ENCODE measurements around the gene SPECC1.

- TF ChIP-seq GATA3 (IDR thresholded peaks at IDR 0.05; ENCODE audit: low read depth, low read length), result no peak
- no peak for TF ChIP-seq GATA2 (IDR thresholded peaks at IDR 0.05; ENCODE audit: low read depth, low read length)
These were observed 285.0 kb downstream of the SPECC1 start for GRCh38 chr17:20294120-20294519.
